ENCODE results near the gene ESRRA. TPM values are rescaled to one million over a fixed set of nuclear protein-coding genes. Genes with fewer than 3 reads are reported as not detected.

ESRRA gene
- 10.0 TPM for polyA plus RNA-seq (2013)

DNA sequence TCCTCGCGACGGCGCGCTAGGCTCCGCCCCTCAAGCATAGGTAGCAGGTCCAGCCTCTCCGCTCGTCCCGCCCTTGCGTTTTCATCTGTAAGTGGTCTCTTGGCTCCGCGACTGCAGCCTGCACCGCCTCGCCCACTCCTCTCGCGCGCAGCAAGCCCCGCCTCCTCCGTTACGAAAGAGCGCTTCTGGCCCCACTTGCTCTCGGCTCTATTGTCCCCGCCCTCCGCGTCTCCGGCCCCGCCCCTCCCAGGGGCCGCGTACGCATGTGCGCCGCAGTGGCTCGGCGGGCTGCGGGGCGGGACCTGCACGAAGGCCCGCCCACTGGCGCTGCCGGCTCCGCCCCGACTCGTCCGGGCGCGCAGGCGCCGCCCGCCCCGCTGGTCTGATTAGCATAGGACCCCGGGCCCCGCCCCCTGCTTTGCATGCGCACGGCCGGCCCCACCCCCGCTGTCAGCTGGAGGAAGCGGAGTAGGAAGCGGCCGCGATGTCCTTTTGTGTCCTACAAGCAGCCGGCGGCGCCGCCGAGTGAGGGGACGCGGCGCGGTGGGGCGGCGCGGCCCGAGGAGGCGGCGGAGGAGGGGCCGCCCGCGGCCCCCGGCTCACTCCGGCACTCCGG lies at the start of gene ESRRA:
ESRRA (plus strand) TSS at position 450 of the 616 bp plus-strand sequence. CDS start 1,656 bp downstream, outside the sequence.
- Histone ChIP-seq H3K27ac (ENCODE audit: insufficient read depth in 1 of 2, low read depth in 1 of 2, low read length in 2 of 2, poor library complexity in 1 of 2, severe bottlenecking in 2 of 2) (peak within 1 kb of the TSS; percentile 40 to 82), H3K27me3 (replicated peaks in 2 of 5; ENCODE audit: control insufficient read depth in 4 of 5, insufficient read depth in 5 of 5, low read length in 4 of 5) (peaks cover 0 to 13% (median 7%) of the 10 kb centered on the region in 5 experiments), H3K4me1 (ENCODE audit: control extremely low read depth in 1 of 4, control insufficient read depth in 4 of 4, insufficient read depth in 4 of 4, low read length in 3 of 4) (peaks cover 7 to 37% (median 33%) of the 10 kb centered on the region in 4 experiments), H3K9me3 (ENCODE audit: control extremely low read depth in 1 of 5, control insufficient read depth in 4 of 5, insufficient read depth in 2 of 5, low read depth in 1 of 5, low read length in 4 of 5) (no peaks in the 10 kb centered on the region), H3K36me3 (ENCODE audit: control insufficient read depth in 4 of 4, insufficient read depth in 4 of 4, low read length in 3 of 4) (peaks cover 0 to 5% (median 2%) of the 10 kb centered on the region in 4 experiments), H3K4me3 (ENCODE audit: control insufficient read depth in 1 of 7, extremely low read depth in 1 of 7, insufficient read depth in 4 of 7, low read depth in 2 of 7, low read length in 6 of 7) (peak within 1 kb of the TSS; percentile 58 to 92 (median 78))
- under 1% methylated on average over 57 of the region's 81 CpGs for WGBS (ENCODE audit: insufficient coverage)
- POLR2A ChIA-PET = interaction anchor here (0.6 to 2.5 kb wide), 6 partner anchors 12 to 101 kb away, joined by 3 to 26 read pairs (median 10); partner anchors contain the start of genes FERMT3, PRDX5 and TRMT112
- peak; percentile 95 to 99 (median 99) for DNase-seq
- CTCF ChIA-PET = interaction anchor here (0.8 to 5.4 kb wide), 18 partner anchors 11 to 108 kb away, joined by 3 to 123 read pairs (median 5); partner anchors contain the start of genes BAD, DNAJC4, FERMT3 and FKBP2

DNA sequence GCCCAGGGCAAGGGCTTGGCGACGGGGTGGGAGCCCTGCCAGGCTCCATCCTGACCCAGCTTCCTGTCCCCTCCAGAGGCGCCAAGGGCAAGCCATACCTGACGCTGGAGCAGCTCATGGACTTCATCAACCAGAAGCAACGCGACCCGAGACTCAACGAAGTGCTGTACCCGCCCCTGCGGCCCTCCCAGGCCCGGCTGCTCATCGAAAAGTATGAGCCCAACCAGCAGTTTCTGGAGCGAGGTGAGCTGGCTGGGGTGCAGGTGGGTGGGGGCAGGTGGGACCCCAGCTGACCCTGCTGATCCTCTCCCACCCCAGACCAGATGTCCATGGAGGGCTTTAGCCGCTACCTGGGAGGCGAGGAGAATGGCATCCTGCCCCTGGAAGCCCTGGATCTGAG lies 49.0 kb upstream of the ESRRA start:
- no peak overlapping the region for H3K27ac ChIP-seq (ENCODE audit: insufficient read depth in 1 of 2, low read depth in 1 of 2, low read length in 2 of 2, poor library complexity in 1 of 2, severe bottlenecking in 2 of 2)
- no peak for DNase-seq
- ChIA-PET CTCF (interaction anchor here (1.1 to 3.7 kb wide), 7 partner anchors 8 to 56 kb away, joined by 3 to 18 read pairs (median 5); partner anchors contain the start of gene FERMT3), POLR2A (no interaction called here)
- H3K4me3 ChIP-seq (ENCODE audit: control insufficient read depth in 1 of 7, extremely low read depth in 1 of 7, insufficient read depth in 4 of 7, low read depth in 2 of 7, low read length in 6 of 7) = no peak overlapping the region
- WGBS (ENCODE audit: insufficient coverage) = 91% methylated on average over 12 of the region's 15 CpGs
- no peaks in the 10 kb centered on the region for H3K27me3 ChIP-seq (replicated peaks in 2 of 5; ENCODE audit: control insufficient read depth in 4 of 5, insufficient read depth in 5 of 5, low read length in 4 of 5)
- H3K36me3 ChIP-seq (ENCODE audit: control insufficient read depth in 4 of 4, insufficient read depth in 4 of 4, low read length in 3 of 4) = peaks cover 3 to 59% (median 34%) of the 10 kb centered on the region in 4 experiments
- no peaks in the 10 kb centered on the region for H3K9me3 ChIP-seq (ENCODE audit: control extremely low read depth in 1 of 5, control insufficient read depth in 4 of 5, insufficient read depth in 2 of 5, low read depth in 1 of 5, low read length in 4 of 5)
- peaks cover 0 to 17% (median 14%) of the 10 kb centered on the region in 4 experiments for H3K4me1 ChIP-seq (ENCODE audit: control extremely low read depth in 1 of 4, control insufficient read depth in 4 of 4, insufficient read depth in 4 of 4, low read length in 3 of 4)

- H3K9me3 ChIP-seq (ENCODE audit: control extremely low read depth in 1 of 5, control insufficient read depth in 4 of 5, insufficient read depth in 2 of 5, low read depth in 1 of 5, low read length in 4 of 5) = no peaks in the 10 kb centered on the region
- DNase-seq = no peak
- POLR2A ChIA-PET = no interaction called here
- CTCF ChIA-PET = interaction anchor here (1.0 to 2.9 kb wide), 7 partner anchors 8 to 97 kb away, joined by 3 to 13 read pairs (median 5); partner anchors contain the start of genes ESRRA and FERMT3
- no peak overlapping the region for H3K27ac ChIP-seq (ENCODE audit: insufficient read depth in 1 of 2, low read depth in 1 of 2, low read length in 2 of 2, poor library complexity in 1 of 2, severe bottlenecking in 2 of 2)
- WGBS (ENCODE audit: insufficient coverage) = 93% methylated on average over 21 of the region's 24 CpGs
- H3K36me3 ChIP-seq (ENCODE audit: control insufficient read depth in 4 of 4, insufficient read depth in 4 of 4, low read length in 3 of 4) = peaks cover 3 to 79% (median 45%) of the 10 kb centered on the region in 4 experiments
- H3K4me3 ChIP-seq (ENCODE audit: control insufficient read depth in 1 of 7, extremely low read depth in 1 of 7, insufficient read depth in 4 of 7, low read depth in 2 of 7, low read length in 6 of 7) = no peak overlapping the region
- no peaks in the 10 kb centered on the region for H3K27me3 ChIP-seq (replicated peaks in 2 of 5; ENCODE audit: control insufficient read depth in 4 of 5, insufficient read depth in 5 of 5, low read length in 4 of 5)
- no peaks in the 10 kb centered on the region for H3K4me1 ChIP-seq (ENCODE audit: control extremely low read depth in 1 of 4, control insufficient read depth in 4 of 4, insufficient read depth in 4 of 4, low read length in 3 of 4)
Observed at GRCh38 chr11:64258356-64258755, 47.0 kb upstream of the ESRRA start.

- no peak for DNase-seq
- Histone ChIP-seq H3K27ac (ENCODE audit: insufficient read depth in 1 of 2, low read depth in 1 of 2, low read length in 2 of 2, poor library complexity in 1 of 2, severe bottlenecking in 2 of 2) (no peak overlapping the region), H3K27me3 (replicated peaks in 2 of 5; ENCODE audit: control insufficient read depth in 4 of 5, insufficient read depth in 5 of 5, low read length in 4 of 5) (no peaks in the 10 kb centered on the region), H3K9me3 (ENCODE audit: control extremely low read depth in 1 of 5, control insufficient read depth in 4 of 5, insufficient read depth in 2 of 5, low read depth in 1 of 5, low read length in 4 of 5) (no peaks in the 10 kb centered on the region), H3K4me3 (ENCODE audit: control insufficient read depth in 1 of 7, extremely low read depth in 1 of 7, insufficient read depth in 4 of 7, low read depth in 2 of 7, low read length in 6 of 7) (no peak overlapping the region), H3K4me1 (ENCODE audit: control extremely low read depth in 1 of 4, control insufficient read depth in 4 of 4, insufficient read depth in 4 of 4, low read length in 3 of 4) (no peaks in the 10 kb centered on the region), H3K36me3 (ENCODE audit: control insufficient read depth in 4 of 4, insufficient read depth in 4 of 4, low read length in 3 of 4) (peaks cover 3 to 84% (median 50%) of the 10 kb centered on the region in 4 experiments)
- ChIA-PET CTCF (interaction anchor here (1.0 to 2.9 kb wide), 6 partner anchors 9 to 53 kb away, joined by 3 to 13 read pairs (median 6); partner anchors contain the start of genes ESRRA and FERMT3), POLR2A (no interaction called here)
- WGBS (ENCODE audit: insufficient coverage) = 97% methylated on average over 32 of the region's 32 CpGs
Observed at GRCh38 chr11:64258946-64259532, 46.3 kb upstream of the ESRRA start.

DNA sequence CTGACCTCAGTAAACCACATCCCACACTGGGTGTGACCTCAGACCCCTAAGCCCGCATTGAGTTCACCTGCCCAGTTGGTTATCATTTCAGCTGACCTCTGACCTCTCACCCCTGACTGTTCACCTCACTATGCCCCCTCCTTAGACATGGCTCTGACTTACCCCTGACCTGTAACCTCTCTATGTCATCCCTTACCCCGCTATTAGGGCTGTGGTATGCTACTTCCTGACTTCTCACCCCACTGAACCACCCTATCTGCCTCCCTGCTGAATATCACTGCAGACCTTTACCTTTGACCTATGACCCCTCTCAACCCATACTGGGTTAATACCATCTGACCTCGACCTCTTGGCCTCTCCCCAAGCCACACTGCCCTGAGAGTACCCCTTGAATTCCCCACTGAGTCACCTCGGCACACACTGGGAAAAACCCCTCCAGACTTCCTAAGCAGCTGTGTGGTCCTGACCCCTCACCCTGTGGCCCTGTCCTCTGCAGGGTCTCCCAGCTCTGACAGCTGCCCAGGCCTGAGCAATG lies 45.7 kb upstream of the ESRRA start:
- WGBS (ENCODE audit: insufficient coverage) = 91% methylated on average over 4 of the region's 4 CpGs
- ChIA-PET CTCF (interaction anchor here (1.0 to 2.9 kb wide), 4 partner anchors 9 to 16 kb away, joined by 3 to 13 read pairs (median 7); no protein-coding TSS in a partner anchor), POLR2A (no interaction called here)
- Histone ChIP-seq H3K27ac (ENCODE audit: insufficient read depth in 1 of 2, low read depth in 1 of 2, low read length in 2 of 2, poor library complexity in 1 of 2, severe bottlenecking in 2 of 2) (no peak overlapping the region), H3K4me1 (ENCODE audit: control extremely low read depth in 1 of 4, control insufficient read depth in 4 of 4, insufficient read depth in 4 of 4, low read length in 3 of 4) (no peaks in the 10 kb centered on the region), H3K36me3 (ENCODE audit: control insufficient read depth in 4 of 4, insufficient read depth in 4 of 4, low read length in 3 of 4) (peaks cover 3 to 84% (median 51%) of the 10 kb centered on the region in 4 experiments), H3K9me3 (ENCODE audit: control extremely low read depth in 1 of 5, control insufficient read depth in 4 of 5, insufficient read depth in 2 of 5, low read depth in 1 of 5, low read length in 4 of 5) (no peaks in the 10 kb centered on the region), H3K4me3 (ENCODE audit: control insufficient read depth in 1 of 7, extremely low read depth in 1 of 7, insufficient read depth in 4 of 7, low read depth in 2 of 7, low read length in 6 of 7) (no peak overlapping the region), H3K27me3 (replicated peaks in 2 of 5; ENCODE audit: control insufficient read depth in 4 of 5, insufficient read depth in 5 of 5, low read length in 4 of 5) (no peaks in the 10 kb centered on the region)
- DNase-seq = no peak

- Histone ChIP-seq H3K36me3 (ENCODE audit: control insufficient read depth in 4 of 4, insufficient read depth in 4 of 4, low read length in 3 of 4) (peaks cover 3 to 81% (median 49%) of the 10 kb centered on the region in 4 experiments), H3K9me3 (ENCODE audit: control extremely low read depth in 1 of 5, control insufficient read depth in 4 of 5, insufficient read depth in 2 of 5, low read depth in 1 of 5, low read length in 4 of 5) (no peaks in the 10 kb centered on the region), H3K4me1 (ENCODE audit: control extremely low read depth in 1 of 4, control insufficient read depth in 4 of 4, insufficient read depth in 4 of 4, low read length in 3 of 4) (no peaks in the 10 kb centered on the region), H3K27ac (ENCODE audit: insufficient read depth in 1 of 2, low read depth in 1 of 2, low read length in 2 of 2, poor library complexity in 1 of 2, severe bottlenecking in 2 of 2) (no peak overlapping the region), H3K27me3 (replicated peaks in 2 of 5; ENCODE audit: control insufficient read depth in 4 of 5, insufficient read depth in 5 of 5, low read length in 4 of 5) (no peaks in the 10 kb centered on the region), H3K4me3 (ENCODE audit: control insufficient read depth in 1 of 7, extremely low read depth in 1 of 7, insufficient read depth in 4 of 7, low read depth in 2 of 7, low read length in 6 of 7) (no peak overlapping the region)
- 96% methylated on average over 5 of the region's 6 CpGs for WGBS (ENCODE audit: insufficient coverage)
- CTCF ChIA-PET = interaction anchor here (2.9 kb wide), 1 partner anchor 10 kb away, joined by 11 read pairs; no protein-coding TSS in a partner anchor
- POLR2A ChIA-PET = interaction anchor here (0.6 kb wide), 1 partner anchor 8 kb away, joined by 4 read pairs; no protein-coding TSS in a partner anchor
- no peak for DNase-seq
Observed at GRCh38 chr11:64260147-64260708, 45.1 kb upstream of the ESRRA start.
